H1 (cell line): Measurements from ENCODE around the gene PRKCA.

Source experiments
- FOSL1 ChIP-seq: IDR thresholded peaks from 2 replicates; pipeline ENCODE4 v1.6.1; 2011; ENCODE audit warnings: mild to moderate bottlenecking, low read depth, low read length, moderate library complexity; ENCODE audit not compliant: insufficient read depth
- MAFK ChIP-seq: IDR thresholded peaks from 2 replicates; pipeline ENCODE4 v1.6.1; 2012; ENCODE audit warnings: low read depth, mild to moderate bottlenecking, improper control_type of control experiment, low read length
- NRF1 ChIP-seq: IDR thresholded peaks from 2 replicates; pipeline ENCODE4 v1.6.1; 2011; ENCODE audit warnings: mild to moderate bottlenecking, low read depth, low read length, improper control_type of control experiment
- POLR2AphosphoS5 ChIP-seq: IDR thresholded peaks from 2 replicates; pipeline ENCODE4 v1.6.1; 2011; ENCODE audit warnings: low read depth, low read length
- TF ChIP-seq, protein P1 (sequence below), 3 experiments: IDR thresholded peaks; 1 replicate in 2 of 3; 2 replicates in 1 of 3; pipeline versions ENCODE4 v1.5.1 to v1.6.1; 2011; ENCODE audit warnings: low read length in 3 of 3, mild to moderate bottlenecking in 3 of 3, inconsistent platforms in 2 of 3, low read depth in 1 of 3, moderate library complexity in 1 of 3; ENCODE audit not compliant: insufficient read depth in 1 of 3; ENCODE audit errors: control extremely low read depth in 1 of 3

DNA sequence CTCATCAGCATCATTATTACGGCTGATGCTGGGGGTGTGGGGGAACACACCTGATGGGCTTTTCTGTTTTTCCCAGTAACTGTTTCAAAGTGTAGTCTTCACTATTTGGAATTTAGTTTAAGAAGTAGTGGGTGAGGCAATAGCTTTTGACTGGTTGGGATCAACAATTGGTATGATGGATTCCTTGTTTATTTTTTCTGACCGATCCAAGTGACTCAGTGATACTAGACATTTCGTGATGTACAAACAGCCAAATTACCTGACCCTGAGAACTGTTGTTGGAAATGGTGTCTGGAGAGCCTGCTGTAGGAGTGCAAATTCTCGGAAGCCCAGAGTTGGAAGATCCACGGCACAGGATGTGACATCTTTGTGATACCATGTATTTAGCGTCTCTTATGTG lies 204.2 kb downstream of the PRKCA start:
- TF ChIP-seq, protein P1, sequence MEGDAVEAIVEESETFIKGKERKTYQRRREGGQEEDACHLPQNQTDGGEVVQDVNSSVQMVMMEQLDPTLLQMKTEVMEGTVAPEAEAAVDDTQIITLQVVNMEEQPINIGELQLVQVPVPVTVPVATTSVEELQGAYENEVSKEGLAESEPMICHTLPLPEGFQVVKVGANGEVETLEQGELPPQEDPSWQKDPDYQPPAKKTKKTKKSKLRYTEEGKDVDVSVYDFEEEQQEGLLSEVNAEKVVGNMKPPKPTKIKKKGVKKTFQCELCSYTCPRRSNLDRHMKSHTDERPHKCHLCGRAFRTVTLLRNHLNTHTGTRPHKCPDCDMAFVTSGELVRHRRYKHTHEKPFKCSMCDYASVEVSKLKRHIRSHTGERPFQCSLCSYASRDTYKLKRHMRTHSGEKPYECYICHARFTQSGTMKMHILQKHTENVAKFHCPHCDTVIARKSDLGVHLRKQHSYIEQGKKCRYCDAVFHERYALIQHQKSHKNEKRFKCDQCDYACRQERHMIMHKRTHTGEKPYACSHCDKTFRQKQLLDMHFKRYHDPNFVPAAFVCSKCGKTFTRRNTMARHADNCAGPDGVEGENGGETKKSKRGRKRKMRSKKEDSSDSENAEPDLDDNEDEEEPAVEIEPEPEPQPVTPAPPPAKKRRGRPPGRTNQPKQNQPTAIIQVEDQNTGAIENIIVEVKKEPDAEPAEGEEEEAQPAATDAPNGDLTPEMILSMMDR (IDR thresholded peaks at IDR 0.05; ENCODE audit: control extremely low read depth in 1 of 3, insufficient read depth in 1 of 3, low read depth in 1 of 3, low read length in 3 of 3): no peak
- no peak for TF ChIP-seq POLR2AphosphoS5
- TF ChIP-seq MAFK: no peak
- no peak for TF ChIP-seq FOSL1
- TF ChIP-seq NRF1: no peak
